GM12878 (cell line): ENCODE measurements around the gene RFK. TPM values are rescaled to one million over a fixed set of nuclear protein-coding genes. Genes with fewer than 3 reads are reported as not detected.

Source experiments
- ATAC-seq: fragments of 200-7000 bp; cut with Tn5 transposase; 3 replicates; pipeline ENCODE4 v1.9.1; 2020; ENCODE audit warnings: mild to moderate bottlenecking, moderate library complexity
- BruUV-seq: library from RNA; stranded (reverse); fragments of 400-500 nt; replicated peaks from 2 replicates; lab custom pipeline; 2021; lab: Mats Ljungman, UMichigan
- CTCF ChIA-PET: fragments of 300-600 bp; sonication (Branson Sonifier 250); formaldehyde crosslinking; extraction: SDS; loops from one replicate; lab custom pipeline; 2021; ENCODE audit warnings: inconsistent platforms; lab: Yijun Ruan, JAX
- POLR2A ChIA-PET: fragments of 350-600 bp; formaldehyde crosslinking; extraction: SDS; loops from one replicate; lab custom pipeline; 2021; ENCODE audit warnings: inconsistent platforms; lab: Charles Lee
- RAD21 ChIA-PET: fragments of 300-600 bp; sonication (Branson Sonifier 250); formaldehyde crosslinking; loops from one replicate; lab custom pipeline; 2023; ENCODE audit warnings: antibody characterized with exemption; ENCODE audit not compliant: unreplicated experiment; lab: Charles Lee
- SMC1A ChIA-PET: fragments of 300-600 bp; sonication (Branson Sonifier 250); formaldehyde crosslinking; loops from one replicate; lab custom pipeline; 2023; ENCODE audit not compliant: unreplicated experiment, uncharacterized antibody; lab: Charles Lee
- DNase-seq: peaks from one replicate; pipeline ENCODE4 v3.0.0-alpha.2; 2011; ENCODE audit warnings: low read depth, low spot score
- FAIRE-seq: peaks from 3 replicates; lab custom pipeline; 2011; peaks lifted over from hg19 to GRCh38; lab: Jason Lieb, UNC
- H2AFZ ChIP-seq: 2 replicates; pipeline ENCODE4 v1.6.0; 2011; ENCODE audit warnings: low read depth, low read length, control low read depth; ENCODE audit not compliant: control insufficient read depth
- H3K27ac ChIP-seq: 2 replicates; pipeline ENCODE4 v1.5.1; 2011; ENCODE audit warnings: control low read depth; ENCODE audit not compliant: control insufficient read depth, insufficient read depth
- H3K27me3 ChIP-seq, 2 experiments: replicated peaks in 1 of 2; 2 replicates each; pipeline versions ENCODE4 v1.6.0 to v1.6.1; 2011; ENCODE audit warnings: low read length in 1 of 2; ENCODE audit not compliant: control insufficient read depth in 2 of 2, insufficient read depth in 2 of 2
- H3K36me3 ChIP-seq, 2 experiments: 2 replicates each; pipeline ENCODE4 v1.5.1; 2011; ENCODE audit warnings: low read length in 1 of 2; ENCODE audit not compliant: control insufficient read depth in 2 of 2, insufficient read depth in 2 of 2
- H3K4me1 ChIP-seq: 2 replicates; pipeline ENCODE4 v1.6.1; 2011; ENCODE audit warnings: mild to moderate bottlenecking, low read length, moderate library complexity, mixed read lengths; ENCODE audit not compliant: control insufficient read depth, insufficient read depth
- H3K4me2 ChIP-seq: 2 replicates; pipeline ENCODE4 v1.6.0; 2011; ENCODE audit warnings: control low read depth; ENCODE audit not compliant: control insufficient read depth, insufficient read depth
- H3K4me3 ChIP-seq: fragments of 200-600 bp; sonication (generic); 2 replicates; pipeline ENCODE4 v1.5.1; 2016
- H3K79me2 ChIP-seq: 2 replicates; pipeline ENCODE4 v1.6.0; 2011; ENCODE audit warnings: low read length; ENCODE audit not compliant: control insufficient read depth, insufficient read depth
- H3K9ac ChIP-seq: 2 replicates; pipeline ENCODE4 v1.8.0; 2011; ENCODE audit warnings: low read length, control low read depth, mixed read lengths; ENCODE audit not compliant: control insufficient read depth, insufficient read depth
- H3K9me3 ChIP-seq: replicated peaks from 3 replicates; pipeline ENCODE4 v1.5.1; 2011; ENCODE audit warnings: mild to moderate bottlenecking, low read length; ENCODE audit not compliant: control insufficient read depth, insufficient read depth
- H4K20me1 ChIP-seq: 2 replicates; pipeline ENCODE4 v1.6.0; 2011; ENCODE audit not compliant: control insufficient read depth, insufficient read depth
- CBX3 ChIP-seq: fragments of 200-600 bp; sonication (generic); IDR thresholded peaks from 2 replicates; pipeline ENCODE4 v1.6.1; 2016; ENCODE audit warnings: low read depth, borderline replicate concordance
- CTCF ChIP-seq, 3 experiments: IDR thresholded peaks in 2 of 3; conservative IDR thresholded peaks in 1 of 3; 2 replicates each; pipeline ENCODE4 v1.5.1; 2011; ENCODE audit warnings: low read depth in 3 of 3, low read length in 3 of 3, mild to moderate bottlenecking in 3 of 3, control low read depth in 2 of 3, moderate library complexity in 2 of 3, inconsistent platforms in 1 of 3, mixed read lengths in 1 of 3; ENCODE audit not compliant: control insufficient read depth in 2 of 3, insufficient read depth in 1 of 3; ENCODE audit errors: extremely low read depth in 1 of 3
- LARP7 ChIP-seq: fragments of 450-650 bp; IDR thresholded peaks from 2 replicates; pipeline ENCODE4 v1.6.1; 2017; ENCODE audit warnings: mild to moderate bottlenecking
- MEF2B ChIP-seq: fragments of 450-650 bp; IDR thresholded peaks from 2 replicates; pipeline ENCODE4 v1.6.1; 2018; ENCODE audit warnings: mild to moderate bottlenecking, moderate library complexity; ENCODE audit not compliant: partially characterized antibody, poor library complexity, severe bottlenecking
- MYC ChIP-seq: IDR thresholded peaks from 2 replicates; pipeline ENCODE4 v1.6.1; 2011; ENCODE audit warnings: mild to moderate bottlenecking, low read length, moderate library complexity, inconsistent platforms; ENCODE audit not compliant: insufficient read depth, insufficient replicate concordance, insufficient read length, severe bottlenecking
- NR2F1 ChIP-seq: fragments of 450-650 bp; conservative IDR thresholded peaks from 2 replicates; pipeline ENCODE4 v1.6.1; 2017; ENCODE audit warnings: mild to moderate bottlenecking
- POLR2AphosphoS5 ChIP-seq: IDR thresholded peaks from 2 replicates; pipeline ENCODE4 v1.6.1; 2011; ENCODE audit warnings: mild to moderate bottlenecking, low read length, inconsistent platforms
- PRDM15 ChIP-seq: fragments of 450-650 bp; formaldehyde crosslinking; IDR thresholded peaks from 2 replicates; pipeline ENCODE4 v1.4.0; 2020; ENCODE audit warnings: mild to moderate bottlenecking, moderate library complexity
- SMAD5 ChIP-seq: IDR thresholded peaks from 2 replicates; pipeline ENCODE4 v1.6.1; 2016; ENCODE audit warnings: antibody characterized with exemption, low read depth
- SPI1 ChIP-seq: IDR thresholded peaks from 2 replicates; pipeline ENCODE4 v1.6.1; 2011; ENCODE audit warnings: low read depth, mild to moderate bottlenecking, low read length, moderate library complexity, borderline replicate concordance; ENCODE audit not compliant: insufficient read depth
- TBL1XR1 ChIP-seq: IDR thresholded peaks from 2 replicates; pipeline ENCODE4 v1.6.1; 2012; ENCODE audit warnings: low read depth, low read length, improper control_type of control experiment
- ZNF384 ChIP-seq: IDR thresholded peaks from 2 replicates; pipeline ENCODE4 v1.6.1; 2012; ENCODE audit warnings: low read depth, mild to moderate bottlenecking, low read length, improper control_type of control experiment, borderline replicate concordance
- ZSCAN29 ChIP-seq: fragments of 450-650 bp; IDR thresholded peaks from 2 replicates; pipeline ENCODE4 v1.6.1; 2017; ENCODE audit warnings: mild to moderate bottlenecking, moderate library complexity
- WGBS: methylation state at CpG from one replicate; pipeline ENCODE4 v1.1.6; 2016; ENCODE audit warnings: low lambda C conversion rate; ENCODE audit not compliant: insufficient replicate concordance, insufficient coverage; ENCODE audit errors: missing lambda C conversion rate; 5-methylcytosine and 5-hydroxymethylcytosine counted together
- in situ Hi-C: fragments of 300-500 bp; cut with MboI; formaldehyde crosslinking; loops from 9 replicates; pipeline ENCODE4 v1.14.3; 2018; ENCODE audit warnings: mixed read lengths
- intact Hi-C: fragments of 100-400 bp; cut with micrococcal nuclease; formaldehyde crosslinking; loops from one replicate; pipeline ENCODE4 v1.14.2; 2022; ENCODE audit not compliant: unreplicated experiment
- polyA plus RNA-seq, 11 experiments: library from polyadenylated mRNA; depleted of rRNA in 4 of 11; unstranded in 6 of 11; stranded (reverse) in 5 of 11; fragments of >200 nt; fragmentation: Nextera tagmentation in 4 of 11; fragmentation: Illumina TruSeq in 1 of 11; extraction: Ambion mirVana in 4 of 11; extraction: Trizol in 1 of 11; gene quantifications; 1 replicate in 1 of 11; 2 replicates in 10 of 11; pipeline versions ENCODE4 v1.2.1 to v1.2.3, GENCODE V29; 2011 to 2016; ENCODE audit warnings: inconsistent platforms in 2 of 11, missing spikeins in 2 of 11, low read depth in 1 of 11
- total RNA-seq, 4 experiments: library from RNA; depleted of rRNA in 3 of 4; stranded (reverse); fragments of >200 nt in 3 of 4; fragmentation: Illumina TruSeq in 1 of 4; extraction: Trizol in 1 of 4; gene quantifications; 2 replicates each; pipeline versions ENCODE4 v1.2.1 to v1.2.3, GENCODE V29; 2013 to 2021
- TF ChIP-seq, protein P1 (sequence below): fragments of 450-650 bp; IDR thresholded peaks from 2 replicates; pipeline ENCODE4 v1.6.1; 2017; ENCODE audit warnings: antibody characterized with exemption, mild to moderate bottlenecking, moderate library complexity
- TF ChIP-seq, protein P2 (sequence below): fragments of 450-650 bp; IDR thresholded peaks from 2 replicates; pipeline ENCODE4 v1.6.1; 2016; ENCODE audit warnings: mild to moderate bottlenecking

The RFK gene
- total and polyA plus RNA-seq, 10 of the 15 experiments (the other 5 are each of a cell fraction or from before 2014, with no cell fraction given), result 4.4 to 18.6 (median 11.6) TPM

DNA sequence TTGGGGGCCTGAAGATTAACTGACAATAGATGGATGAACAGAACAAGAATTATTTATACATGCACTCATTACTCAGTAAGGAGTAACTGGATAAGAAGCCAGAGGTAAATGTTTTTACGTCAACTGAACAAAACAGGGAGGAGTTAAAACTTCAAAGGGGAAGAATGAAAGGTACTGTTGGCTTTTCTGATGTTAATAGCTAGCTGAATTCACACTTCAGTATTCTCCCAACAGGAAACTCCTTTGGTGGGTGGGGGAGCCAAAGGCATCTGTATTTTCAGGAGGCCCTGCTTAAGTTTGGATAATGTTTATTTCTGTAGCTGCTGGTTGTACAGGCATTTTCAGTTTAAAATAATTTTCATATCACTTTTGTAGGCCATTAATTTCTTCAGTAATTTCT, 23.2 kb upstream of the RFK start:
- in situ Hi-C loops, result no loop called here
- no peak for FAIRE-seq
- TF ChIP-seq SPI1, result no peak
- TF ChIP-seq POLR2AphosphoS5, result no peak
- TF ChIP-seq MEF2B, result no peak
- TF ChIP-seq SMAD5, result no peak
- no peak for TF ChIP-seq PRDM15
- TF ChIP-seq, protein P1, sequence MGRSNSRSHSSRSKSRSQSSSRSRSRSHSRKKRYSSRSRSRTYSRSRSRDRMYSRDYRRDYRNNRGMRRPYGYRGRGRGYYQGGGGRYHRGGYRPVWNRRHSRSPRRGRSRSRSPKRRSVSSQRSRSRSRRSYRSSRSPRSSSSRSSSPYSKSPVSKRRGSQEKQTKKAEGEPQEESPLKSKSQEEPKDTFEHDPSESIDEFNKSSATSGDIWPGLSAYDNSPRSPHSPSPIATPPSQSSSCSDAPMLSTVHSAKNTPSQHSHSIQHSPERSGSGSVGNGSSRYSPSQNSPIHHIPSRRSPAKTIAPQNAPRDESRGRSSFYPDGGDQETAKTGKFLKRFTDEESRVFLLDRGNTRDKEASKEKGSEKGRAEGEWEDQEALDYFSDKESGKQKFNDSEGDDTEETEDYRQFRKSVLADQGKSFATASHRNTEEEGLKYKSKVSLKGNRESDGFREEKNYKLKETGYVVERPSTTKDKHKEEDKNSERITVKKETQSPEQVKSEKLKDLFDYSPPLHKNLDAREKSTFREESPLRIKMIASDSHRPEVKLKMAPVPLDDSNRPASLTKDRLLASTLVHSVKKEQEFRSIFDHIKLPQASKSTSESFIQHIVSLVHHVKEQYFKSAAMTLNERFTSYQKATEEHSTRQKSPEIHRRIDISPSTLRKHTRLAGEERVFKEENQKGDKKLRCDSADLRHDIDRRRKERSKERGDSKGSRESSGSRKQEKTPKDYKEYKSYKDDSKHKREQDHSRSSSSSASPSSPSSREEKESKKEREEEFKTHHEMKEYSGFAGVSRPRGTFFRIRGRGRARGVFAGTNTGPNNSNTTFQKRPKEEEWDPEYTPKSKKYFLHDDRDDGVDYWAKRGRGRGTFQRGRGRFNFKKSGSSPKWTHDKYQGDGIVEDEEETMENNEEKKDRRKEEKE, result no peak
- TF ChIP-seq LARP7, result no peak
- no peak for TF ChIP-seq ZNF384
- no peak for TF ChIP-seq MYC
- TF ChIP-seq CBX3, result no peak
- TF ChIP-seq ZSCAN29, result no peak
- TF ChIP-seq TBL1XR1, result no peak
- TF ChIP-seq, protein P2, sequence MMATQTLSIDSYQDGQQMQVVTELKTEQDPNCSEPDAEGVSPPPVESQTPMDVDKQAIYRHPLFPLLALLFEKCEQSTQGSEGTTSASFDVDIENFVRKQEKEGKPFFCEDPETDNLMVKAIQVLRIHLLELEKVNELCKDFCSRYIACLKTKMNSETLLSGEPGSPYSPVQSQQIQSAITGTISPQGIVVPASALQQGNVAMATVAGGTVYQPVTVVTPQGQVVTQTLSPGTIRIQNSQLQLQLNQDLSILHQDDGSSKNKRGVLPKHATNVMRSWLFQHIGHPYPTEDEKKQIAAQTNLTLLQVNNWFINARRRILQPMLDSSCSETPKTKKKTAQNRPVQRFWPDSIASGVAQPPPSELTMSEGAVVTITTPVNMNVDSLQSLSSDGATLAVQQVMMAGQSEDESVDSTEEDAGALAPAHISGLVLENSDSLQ, result no peak
- no peak for TF ChIP-seq CTCF (IDR thresholded peaks at IDR 0.05 in 2 of 3, conservative IDR thresholded peaks at IDR 0.05 in 1 of 3; ENCODE audit: control insufficient read depth in 2 of 3, extremely low read depth in 1 of 3, insufficient read depth in 1 of 3, low read depth in 3 of 3, low read length in 3 of 3)
- no peak for TF ChIP-seq NR2F1

More for the DNA sequence above, 23.2 kb upstream of the RFK start:
- H3K4me3 ChIP-seq, result no peak overlapping the region
- no peak for ATAC-seq
- no peaks in the 10 kb centered on the region for H3K36me3 ChIP-seq
- H3K27me3 ChIP-seq, result no peaks in the 10 kb centered on the region
- no peak overlapping the region for H3K4me2 ChIP-seq
- H3K4me1 ChIP-seq, result peaks cover 13% of the 10 kb centered on the region; the same call in 1 of the 2 replicates
- ChIA-PET CTCF (interaction anchor here (0.6 to 1.0 kb wide), 2 partner anchors 23 to 565 kb away, joined by 3 to 5 read pairs; partner anchors contain the start of gene RFK), RAD21 (no interaction called here), POLR2A (no interaction called here), SMC1A (interaction anchor here (0.7 to 0.8 kb wide), 2 partner anchors 24 to 26 kb away, joined by 3 read pairs; no protein-coding TSS in a partner anchor)
- no peaks in the 10 kb centered on the region for H3K79me2 ChIP-seq
- H3K27ac ChIP-seq, result no peak overlapping the region
- no peaks in the 10 kb centered on the region for H4K20me1 ChIP-seq
- H3K9ac ChIP-seq, result no peak overlapping the region
- WGBS, result 59% methylated on average over 1 of the region's 1 CpG
- intact Hi-C loops, result no loop called here
- H3K9me3 ChIP-seq, result peaks cover 7% of the 10 kb centered on the region
- BruUV-seq, result no TSS peak
- DNase-seq, result no peak
- H2AFZ ChIP-seq, result no peak overlapping the region
